ENCODE measurements around the gene ATF7.
"Not testable (repeated sequence)": the region's sequence is repeated elsewhere in the genome, so short reads cannot be mapped to it uniquely, and the experiment has no call there.

Gene ATF7

DNA sequence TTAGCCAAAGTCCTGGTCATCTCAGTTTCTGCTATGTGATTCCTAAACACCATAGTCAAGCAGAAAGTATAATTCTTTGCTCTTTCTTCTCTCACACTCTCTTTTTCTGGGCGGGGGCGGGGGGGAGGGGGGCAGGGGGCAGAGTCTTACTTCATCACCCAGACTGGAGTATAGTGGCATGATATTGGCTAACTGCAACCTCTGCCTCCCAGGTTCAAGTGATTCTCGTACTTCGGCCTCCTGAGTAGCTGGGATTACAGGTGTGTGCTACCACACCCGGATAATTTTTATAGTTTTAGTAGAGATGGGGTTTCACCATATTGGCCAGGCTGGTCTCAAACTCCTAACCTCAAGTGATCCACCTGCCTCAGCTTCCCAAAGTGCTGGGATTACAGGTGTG lies 60.8 kb downstream of the ATF7 start:
- DNase-seq (ENCODE audit: low spot score): not testable (repeated sequence)

DNA sequence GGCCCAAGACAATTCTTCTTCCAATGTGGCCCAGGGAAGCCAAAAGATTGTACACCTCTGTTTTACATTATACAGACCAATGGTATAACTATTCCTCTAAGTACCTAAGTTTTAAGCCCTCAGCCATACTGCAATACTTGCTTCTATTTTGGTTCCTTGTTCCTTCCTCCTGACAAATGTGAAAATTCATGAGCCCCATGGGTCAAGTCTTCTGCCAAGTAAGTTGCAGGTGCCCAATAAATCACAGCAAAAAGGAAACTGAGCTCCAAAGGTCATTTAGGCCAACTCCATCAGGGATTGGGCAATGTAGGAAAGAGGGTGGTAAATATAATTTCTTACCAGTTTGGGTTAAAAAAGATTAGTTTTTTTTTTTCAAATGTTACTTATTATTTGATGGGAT lies 61.2 kb downstream of the ATF7 start:
- DNase-seq (ENCODE audit: low spot score): no peak

DNA sequence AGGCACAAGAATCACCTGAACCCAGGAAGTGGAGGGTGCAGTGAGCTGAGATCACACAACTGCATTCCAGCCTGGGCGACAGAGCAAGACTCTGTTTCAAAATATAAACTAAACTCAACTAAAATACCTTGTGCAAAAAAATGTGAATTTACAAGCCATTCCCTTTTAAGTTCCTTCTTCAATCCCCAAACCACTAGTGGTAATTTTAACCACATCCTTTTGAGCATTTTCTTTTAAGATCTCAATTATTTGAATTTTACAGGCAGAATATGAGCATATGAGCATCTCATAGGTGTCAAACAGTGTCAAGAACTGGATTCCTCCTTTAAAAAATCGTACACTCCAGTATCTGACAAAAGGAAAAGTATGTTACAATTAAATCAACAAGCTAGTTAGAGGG lies 61.9 kb downstream of the ATF7 start:
- DNase-seq (ENCODE audit: low spot score): no peak

DNA sequence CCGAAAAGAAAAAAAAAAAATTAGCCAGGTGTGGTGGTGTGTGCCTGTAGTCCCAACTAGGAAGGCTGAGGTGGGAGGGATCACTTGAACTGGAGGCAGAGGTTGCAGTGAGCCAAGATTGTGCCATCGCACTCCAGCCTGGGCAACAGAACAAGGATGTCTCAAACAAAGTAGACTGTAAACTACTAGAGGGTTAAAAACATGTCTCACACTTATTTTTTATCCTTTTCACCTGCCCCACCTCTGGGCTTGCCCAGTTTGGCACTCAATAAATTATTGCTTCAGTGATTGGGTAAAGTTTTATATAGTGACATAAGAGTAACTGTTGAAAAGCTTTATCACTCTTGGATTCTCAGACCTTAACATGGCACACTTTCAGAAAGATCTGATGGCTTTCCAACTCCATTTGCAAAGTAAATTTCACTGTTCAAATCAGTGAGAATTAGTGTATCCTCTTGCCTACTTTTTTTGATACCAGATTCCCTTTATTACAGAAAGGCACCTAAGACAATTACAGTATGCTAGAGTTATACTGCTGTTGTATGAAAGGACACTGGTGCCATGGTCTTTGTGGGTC lies 62.6 kb downstream of the ATF7 start:
- no peak for DNase-seq (ENCODE audit: low spot score)

- no peak for DNase-seq (ENCODE audit: low spot score)
These were observed 64.6 kb downstream of the ATF7 start for GRCh38 chr12:53561590-53561953.

- DNase-seq (ENCODE audit: low spot score): no peak
These were observed 65.1 kb downstream of the ATF7 start for GRCh38 chr12:53560912-53561589.

DNA sequence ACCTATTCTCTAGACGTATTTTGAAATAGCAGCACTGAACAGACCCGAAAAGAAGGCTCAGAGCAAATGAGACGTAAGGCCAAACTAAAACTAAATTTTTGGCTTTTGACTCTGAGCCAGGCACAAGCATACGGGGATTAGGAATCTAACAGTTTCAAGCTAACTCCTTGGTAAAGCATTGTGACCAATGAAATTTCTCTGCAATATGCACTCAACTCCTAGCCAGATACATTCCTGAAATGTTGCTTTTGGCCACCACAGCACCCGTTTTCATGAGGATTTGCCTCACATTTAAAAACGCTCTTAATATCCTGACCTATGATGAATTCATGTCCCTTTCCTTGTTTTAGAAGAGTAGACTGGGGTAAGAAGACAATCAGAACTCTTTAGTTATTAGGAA lies 65.8 kb downstream of the ATF7 start:
- DNase-seq (ENCODE audit: low spot score): no peak

GRCh38 chr12:53558631-53559030 lies 67.6 kb downstream of the ATF7 start:
- no peak for DNase-seq (ENCODE audit: low spot score)

DNA sequence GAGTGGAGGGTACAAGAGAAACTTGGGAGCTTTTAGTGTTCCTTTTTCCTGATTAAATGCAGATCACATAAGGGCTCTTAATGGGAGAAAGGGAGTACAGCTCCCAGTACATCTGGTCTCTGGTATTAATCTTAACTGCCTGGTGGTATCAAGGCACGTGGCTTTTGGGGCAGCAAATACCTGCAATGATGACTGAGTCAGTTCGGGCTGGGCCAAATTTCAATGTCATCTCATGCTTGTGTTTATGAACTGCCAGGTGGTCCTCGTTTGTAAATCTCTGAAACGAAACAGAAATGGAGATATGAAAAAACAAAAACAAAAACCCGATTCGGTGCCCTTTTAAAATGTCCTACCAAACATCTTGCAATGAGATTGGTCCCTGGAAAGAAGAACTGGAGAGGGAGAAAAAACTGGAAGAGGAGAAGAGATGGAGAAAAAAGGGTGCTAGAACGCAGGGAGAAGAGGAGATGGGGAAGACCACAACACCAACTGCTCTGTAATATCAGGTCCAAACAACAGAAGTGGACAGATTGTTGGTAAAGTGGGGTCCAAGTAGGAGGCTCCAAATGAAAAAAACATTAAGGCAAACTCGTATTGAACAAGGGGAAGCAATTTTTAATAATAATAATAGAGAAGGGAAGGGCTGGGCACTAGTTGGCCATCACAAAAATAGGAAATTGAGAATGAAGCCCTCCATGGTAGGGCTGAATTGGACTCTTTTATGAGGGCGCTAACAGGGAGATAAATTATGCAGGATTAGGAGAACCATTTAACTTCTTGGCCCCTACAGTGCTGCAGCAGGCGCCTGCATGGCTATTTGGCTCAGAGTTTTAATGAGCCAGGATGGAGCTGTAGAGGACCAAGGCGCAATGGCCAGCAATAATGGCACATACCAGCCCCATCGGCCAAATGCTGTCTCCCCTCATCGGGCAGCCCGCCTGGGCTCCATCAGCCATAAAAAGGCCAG lies 73.5 kb downstream of the ATF7 start:
- DNase-seq (ENCODE audit: low spot score): no peak

DNA sequence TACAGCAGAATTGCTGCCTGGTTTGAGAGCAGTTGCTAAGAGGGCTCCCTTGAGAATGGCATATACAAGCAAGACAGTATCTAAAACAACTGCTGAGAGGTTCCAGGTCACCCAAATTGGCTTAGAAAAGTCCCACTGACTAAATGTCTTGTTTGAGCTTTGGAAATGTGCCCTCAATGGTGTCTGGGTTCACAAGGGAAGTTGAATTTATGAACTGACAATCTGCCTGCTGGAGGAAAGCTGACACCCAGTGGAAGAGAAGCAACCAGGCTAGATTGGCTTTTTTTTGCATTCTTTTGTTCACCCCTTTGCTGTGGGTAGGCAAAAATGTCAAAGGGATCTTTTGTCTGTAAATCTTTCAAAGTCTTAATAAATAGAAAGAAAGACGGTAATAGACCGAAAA lies 74.3 kb downstream of the ATF7 start:
- no peak for DNase-seq (ENCODE audit: low spot score)

DNA sequence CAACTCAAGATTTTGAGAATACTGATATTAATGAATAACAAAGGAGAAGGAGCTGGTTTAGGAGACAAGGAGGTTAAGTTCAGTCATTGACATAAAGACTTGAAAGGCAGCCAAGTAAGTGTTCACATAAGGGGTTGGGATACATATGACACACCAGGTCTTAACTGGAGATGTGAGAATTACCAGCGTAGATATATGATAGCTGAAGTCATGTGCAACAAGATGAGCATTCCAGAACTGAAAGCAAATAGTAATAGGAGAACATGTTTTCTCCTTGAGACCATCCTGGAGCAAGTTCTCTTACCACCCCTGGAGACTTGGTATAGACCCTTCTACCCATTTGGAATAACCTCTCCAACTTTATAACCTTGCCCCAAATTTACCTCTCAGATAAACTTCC lies 75.6 kb downstream of the ATF7 start:
- no peak for DNase-seq (ENCODE audit: low spot score)

- not testable (repeated sequence) for DNase-seq (ENCODE audit: low spot score)
These were observed 76.1 kb downstream of the ATF7 start for GRCh38 chr12:53550131-53550530.

DNA sequence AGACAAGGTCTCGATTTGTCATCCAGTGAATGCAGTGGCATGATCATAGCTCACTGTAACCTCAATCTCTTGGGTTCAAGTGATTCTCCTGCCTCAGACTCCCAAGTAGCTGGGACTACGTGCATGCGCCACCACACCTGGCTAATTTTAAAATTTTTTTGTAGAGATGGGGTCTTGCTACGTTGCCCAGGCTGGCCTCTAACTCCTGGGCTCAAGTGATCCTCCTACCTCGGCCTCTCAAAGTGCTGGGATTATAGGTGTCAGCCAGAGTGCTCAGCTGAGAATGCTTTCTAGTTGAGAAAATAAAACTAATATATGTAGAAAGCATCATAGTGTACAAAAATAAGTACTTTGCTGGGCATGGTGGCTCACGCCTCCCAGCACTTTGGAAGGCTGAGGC lies 77.8 kb downstream of the ATF7 start:
- DNase-seq (ENCODE audit: low spot score): not testable (repeated sequence)

DNA sequence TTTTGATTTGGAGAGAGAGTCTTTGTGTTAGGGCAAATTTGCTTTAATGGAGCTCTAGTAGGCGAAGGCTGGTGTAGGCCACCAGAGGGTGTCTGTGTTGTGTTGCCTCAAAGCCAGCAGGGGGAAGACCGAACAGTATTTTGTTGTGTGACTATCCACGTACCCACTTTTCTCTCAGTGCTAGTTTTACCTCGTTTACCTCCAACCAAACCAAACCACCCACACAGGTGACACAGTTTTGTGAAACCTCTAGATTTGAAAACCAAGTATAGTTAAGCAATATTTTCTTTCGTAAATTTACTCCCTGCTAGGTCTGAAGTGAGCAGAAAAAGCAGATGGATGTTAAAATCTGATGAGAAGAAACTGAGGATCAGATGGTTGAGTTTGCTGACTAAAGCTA lies 82.6 kb downstream of the ATF7 start:
- DNase-seq (ENCODE audit: low spot score): no peak

- no peak for DNase-seq (ENCODE audit: low spot score)
These were observed 86.7 kb downstream of the ATF7 start for GRCh38 chr12:53539526-53539925.

DNA sequence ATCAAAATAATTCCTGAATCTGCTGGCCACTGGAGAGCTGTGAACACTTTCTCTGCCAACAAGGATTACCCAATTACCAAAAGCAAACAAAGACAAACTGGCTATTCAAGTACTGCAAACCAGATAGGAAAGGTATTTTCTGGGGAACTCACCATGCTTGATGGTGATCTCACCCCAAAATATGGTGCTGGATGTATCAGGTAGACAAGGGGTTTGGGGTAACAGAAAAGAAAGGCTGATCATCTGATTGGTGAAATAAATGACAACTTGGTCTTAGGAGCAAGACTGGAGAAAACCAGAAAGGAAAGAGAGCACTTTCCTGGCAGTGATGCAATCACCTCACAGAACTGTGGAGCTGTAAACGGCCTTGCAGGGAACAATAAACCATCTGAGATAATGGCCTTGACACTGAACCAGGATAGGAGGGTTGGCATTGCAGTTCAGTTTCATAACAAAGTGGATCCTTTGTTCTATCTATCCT lies 87.9 kb downstream of the ATF7 start:
- DNase-seq (ENCODE audit: low spot score): no peak

DNA sequence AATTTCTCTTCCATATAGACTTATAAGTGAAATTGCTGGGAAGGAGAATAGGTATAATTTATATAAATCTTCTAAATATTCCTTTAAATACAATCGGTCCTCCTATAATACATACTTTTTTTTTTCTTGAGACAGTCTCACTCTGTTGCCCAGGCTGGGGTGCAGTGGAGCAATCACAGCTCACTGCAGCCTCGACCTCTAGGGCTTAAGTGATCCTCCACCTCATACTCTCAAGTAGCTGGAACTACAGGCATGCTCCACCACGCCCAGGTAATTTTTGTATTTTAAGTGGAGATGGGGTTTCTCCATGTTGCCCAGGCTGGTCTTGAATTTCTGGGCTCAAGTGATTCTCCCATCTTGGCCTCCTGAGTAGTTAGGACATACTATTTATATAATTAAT lies 89.2 kb downstream of the ATF7 start:
- DNase-seq (ENCODE audit: low spot score): no peak

DNA sequence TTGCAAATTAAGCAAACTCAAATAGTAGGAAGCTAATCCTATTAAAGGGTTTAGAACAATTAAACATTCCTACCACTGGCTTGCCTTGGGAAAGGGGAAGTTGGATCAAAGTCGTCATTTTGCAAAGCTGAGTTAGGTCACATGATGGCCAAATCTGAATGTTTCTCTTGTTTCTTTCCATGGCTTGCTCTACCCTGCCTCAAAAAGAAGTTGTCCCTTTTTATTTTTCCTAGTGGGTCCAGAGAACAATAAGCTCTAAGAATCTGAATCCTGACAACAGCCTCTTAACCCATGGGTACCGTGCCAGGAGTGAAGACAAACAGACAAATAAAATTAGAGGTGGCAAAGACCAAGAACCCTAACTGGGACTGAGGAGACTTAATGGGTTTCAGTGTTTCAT lies 92.7 kb downstream of the ATF7 start:
- DNase-seq (ENCODE audit: low spot score): no peak

GRCh38 chr12:53532524-53533445 lies 93.4 kb downstream of the ATF7 start:
- DNase-seq (ENCODE audit: low spot score): no peak

GRCh38 chr12:53532021-53532420 lies 94.2 kb downstream of the ATF7 start:
- DNase-seq (ENCODE audit: low spot score): no peak

GRCh38 chr12:53530920-53531319 lies 95.3 kb downstream of the ATF7 start:
- DNase-seq (ENCODE audit: low spot score): no peak

DNA sequence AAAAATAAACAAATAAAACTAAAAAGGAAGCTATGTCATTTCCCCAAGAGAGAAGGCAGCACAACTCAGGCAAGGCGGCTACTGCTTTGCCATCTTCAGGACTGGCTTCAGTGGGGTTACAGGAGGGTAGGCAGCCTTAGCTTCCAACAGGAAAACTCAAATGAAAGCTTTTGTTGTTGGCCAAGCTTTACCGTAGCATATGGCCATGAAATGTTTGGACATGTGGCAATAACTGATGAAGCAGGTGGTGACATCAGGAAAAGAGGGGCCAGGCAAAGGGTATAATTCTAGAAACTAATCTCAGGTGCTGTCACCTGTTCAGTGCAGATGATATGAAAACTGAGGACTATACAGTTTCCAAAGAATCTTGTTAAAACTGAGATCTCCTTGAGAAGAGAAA lies 96.1 kb downstream of the ATF7 start:
- DNase-seq (ENCODE audit: low spot score): no peak

All from left forelimb (tissue), 1 donor.